AG04449 (cell line): ENCODE measurements around the gene FRAT2.
A peak's percentile ranks its signal among the peaks of the same experiment; 100 is the strongest.

Source experiments
- CTCF ChIA-PET: fragments of 350-600 bp; formaldehyde crosslinking; extraction: SDS; loops from one replicate; lab custom pipeline; 2021; ENCODE audit warnings: antibody characterized with exemption; lab: Yijun Ruan, JAX
- POLR2A ChIA-PET: fragments of 400-600, 350-600 bp; formaldehyde crosslinking; extraction: SDS; loops from one replicate; lab custom pipeline; 2020; ENCODE audit warnings: antibody characterized with exemption, inconsistent platforms; lab: Yijun Ruan, JAX
- DNase-seq: peaks from one replicate; pipeline ENCODE4 v3.0.0-alpha.2; 2010; ENCODE audit warnings: low read depth, low spot score
- H3K4me3 ChIP-seq: 2 replicates; pipeline ENCODE4 v1.5.1; 2011; ENCODE audit warnings: low read depth, mild to moderate bottlenecking, control low read depth, low read length
- CTCF ChIP-seq: IDR thresholded peaks from one replicate; pipeline ENCODE4 v1.5.1; 2011; ENCODE audit warnings: mild to moderate bottlenecking, moderate library complexity, low read length, control low read depth, inconsistent platforms; ENCODE audit not compliant: insufficient read depth; ENCODE audit errors: missing control alignments

Gene FRAT2

DNA sequence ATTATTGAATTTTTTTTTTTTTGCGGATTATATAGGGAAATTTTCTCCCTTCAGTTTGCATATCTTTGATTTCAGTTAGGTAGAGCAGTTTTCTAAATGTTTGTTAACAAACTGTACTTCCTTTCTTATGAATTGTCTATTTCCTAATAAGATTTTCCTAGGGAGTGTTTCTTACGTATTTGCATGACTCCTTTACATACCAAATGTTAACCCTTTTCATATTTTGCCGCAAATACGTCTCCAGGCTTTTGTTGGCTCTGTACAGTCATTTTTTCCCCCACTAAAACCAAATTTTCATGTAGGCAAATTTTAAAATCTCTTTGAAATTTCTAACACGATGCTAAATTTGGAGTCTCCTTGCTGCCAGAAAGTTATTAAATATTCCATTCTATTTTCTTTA lies 1.9 kb upstream of the FRAT2 start:
- H3K4me3 ChIP-seq = no peak overlapping the region
- TF ChIP-seq CTCF = no peak
- POLR2A ChIA-PET = no interaction called here
- DNase-seq = no peak
- CTCF ChIA-PET = no interaction called here

DNA sequence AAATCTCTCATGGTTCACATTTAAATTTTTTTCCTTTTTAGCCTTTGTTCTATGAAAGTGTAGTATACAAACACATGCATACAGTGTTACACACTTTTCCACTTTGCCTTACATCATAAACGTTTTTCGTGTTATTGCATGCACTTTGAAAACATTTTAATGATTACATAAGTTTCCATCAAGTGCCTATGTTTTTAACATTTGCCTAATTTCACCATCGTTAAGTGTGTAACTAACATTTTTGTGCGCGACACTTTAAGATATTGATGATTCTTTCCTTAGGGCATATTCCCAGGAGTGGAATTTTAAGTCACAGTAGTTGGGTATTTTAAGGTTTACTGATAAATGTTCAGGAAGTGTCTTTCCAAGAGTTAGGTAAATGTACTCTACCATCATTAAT lies 1.5 kb upstream of the FRAT2 start:
- ChIA-PET POLR2A (no interaction called here), CTCF (no interaction called here)
- H3K4me3 ChIP-seq = no peak overlapping the region
- TF ChIP-seq CTCF = no peak
- no peak for DNase-seq

- POLR2A ChIA-PET = no interaction called here
- H3K4me3 ChIP-seq = peak overlapping the region; percentile 75
- CTCF ChIA-PET = interaction anchor here (5.3 kb wide), 1 partner anchor 17 kb away, joined by 32 read pairs; the partner anchor contains the start of gene FRAT1
- TF ChIP-seq CTCF = no peak
- no peak for DNase-seq
Observed at GRCh38 chr10:97335188-97335619, 675 bp upstream of the FRAT2 start.

DNA sequence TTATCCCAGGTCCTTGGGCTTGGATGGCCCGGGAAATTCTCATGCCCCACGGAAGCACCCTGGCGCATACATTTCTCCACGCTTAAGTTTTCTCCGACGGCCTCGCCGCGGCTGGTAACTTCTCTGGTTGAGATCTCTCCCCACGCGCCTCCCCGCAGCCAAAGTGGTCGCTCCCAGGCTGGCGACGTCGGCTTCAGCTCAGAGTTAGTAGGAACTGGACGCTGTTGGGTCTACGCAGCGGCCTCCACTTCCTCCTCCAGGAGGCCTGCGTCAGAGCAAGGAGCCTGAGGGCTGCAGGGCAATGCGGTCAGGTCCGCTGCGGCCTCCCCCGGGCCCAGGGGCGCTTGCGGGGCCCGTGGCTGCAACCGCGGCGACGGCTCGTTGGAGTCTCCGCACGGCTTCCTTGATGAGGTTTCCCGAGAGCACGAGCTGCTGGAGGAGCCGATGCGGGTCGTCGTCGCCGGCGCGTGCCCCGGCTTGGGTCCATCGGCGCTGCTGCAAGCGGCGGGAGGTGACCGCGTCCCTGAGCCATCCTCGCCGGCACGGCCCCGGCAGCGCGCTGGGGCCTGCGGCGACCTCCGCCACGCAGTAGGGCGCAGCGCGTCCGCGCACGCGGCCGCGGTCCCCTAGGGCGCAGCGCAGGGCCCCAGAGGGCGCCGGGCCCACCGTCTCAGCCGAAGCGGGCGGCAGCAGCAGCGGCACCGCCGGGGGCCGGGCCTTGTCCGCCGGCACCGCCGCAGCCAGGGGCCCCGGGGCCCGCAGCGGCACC lies 744 bp downstream of the FRAT2 start:
- ChIA-PET POLR2A (interaction anchor here (0.6 to 1.6 kb wide), 3 partner anchors 11 to 60 kb away, joined by 3 to 8 read pairs (median 3); partner anchors contain the start of gene FRAT1), CTCF (interaction anchor here (0.6 to 5.3 kb wide), 15 partner anchors 8 to 302 kb away, joined by 3 to 58 read pairs (median 6); partner anchors contain the start of gene FRAT1)
- no peak for TF ChIP-seq CTCF
- peak overlapping the region; percentile 75 for H3K4me3 ChIP-seq
- DNase-seq = no peak

DNA sequence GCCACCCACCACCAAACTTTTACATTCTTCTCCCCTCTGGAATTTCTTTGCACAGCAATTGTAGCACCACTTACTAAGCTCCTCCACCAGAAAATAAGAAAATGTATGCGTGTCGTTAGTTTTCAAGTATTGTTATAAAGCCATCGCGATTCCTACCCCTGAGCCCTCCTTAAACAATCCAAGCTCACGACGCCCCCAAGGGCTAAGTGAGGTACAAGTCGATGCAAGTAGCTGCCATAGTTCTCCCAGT lies 1.3 kb downstream of the FRAT2 start:
- peak; percentile 19 for TF ChIP-seq CTCF
- peak overlapping the region; percentile 75 for H3K4me3 ChIP-seq
- ChIA-PET CTCF (interaction anchor here (0.6 to 5.3 kb wide), 20 partner anchors 8 to 302 kb away, joined by 3 to 58 read pairs (median 5); partner anchors contain the start of gene FRAT1), POLR2A (interaction anchor here (0.6 to 1.6 kb wide), 3 partner anchors 10 to 60 kb away, joined by 3 to 8 read pairs (median 3); partner anchors contain the start of gene FRAT1)
- DNase-seq = no peak

DNA sequence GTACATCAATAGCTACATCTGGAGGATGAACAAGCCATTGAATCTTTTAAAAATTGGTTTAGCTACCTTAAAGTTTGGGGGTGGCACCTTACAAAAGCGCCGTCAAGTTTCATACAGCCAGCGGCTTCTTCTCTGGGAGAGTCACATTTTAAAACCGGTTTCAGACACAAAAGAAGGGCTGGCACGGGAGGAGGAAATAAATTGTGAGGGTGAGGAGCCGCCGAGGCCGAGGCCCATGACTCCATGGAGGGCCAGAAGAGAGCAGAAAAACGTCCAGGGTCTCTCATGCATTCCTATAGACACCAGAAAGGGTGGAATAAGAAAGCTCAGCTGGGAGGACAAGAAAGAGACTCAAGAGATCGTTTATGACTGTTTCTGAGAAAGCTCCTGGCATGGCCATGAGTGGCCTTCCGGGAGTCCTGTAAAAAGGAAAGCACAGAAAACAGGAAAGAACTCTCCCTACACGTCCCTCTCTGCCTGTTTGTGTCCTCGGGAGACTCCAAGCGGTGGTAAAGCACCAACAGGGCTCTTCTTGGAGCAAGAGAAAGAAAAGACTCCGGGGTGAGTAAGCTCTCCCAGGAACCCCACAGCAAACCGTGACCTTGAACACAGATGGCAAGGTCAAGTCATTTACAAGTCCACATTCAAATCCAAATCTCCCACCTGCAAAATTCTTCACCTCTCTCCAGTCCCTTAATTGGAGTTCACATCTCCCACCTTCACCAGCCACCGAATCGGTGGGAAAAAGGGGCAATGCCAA lies 1.8 kb downstream of the FRAT2 start:
- no peak for DNase-seq
- ChIA-PET POLR2A (interaction anchor here (0.6 to 1.6 kb wide), 6 partner anchors 10 to 68 kb away, joined by 3 to 8 read pairs (median 4); partner anchors contain the start of genes FRAT1 and RRP12), CTCF (interaction anchor here (0.6 to 5.3 kb wide), 21 partner anchors 9 to 301 kb away, joined by 3 to 58 read pairs (median 5); partner anchors contain the start of gene FRAT1)
- peak overlapping the region; percentile 75 for H3K4me3 ChIP-seq
- TF ChIP-seq CTCF = peak; percentile 54
